ENCODE results near the gene CTSD.

The CTSD gene

GRCh38 chr11:1727096-1727690 lies 36.5 kb downstream of the CTSD start:
- DNase-seq: no peak

GRCh38 chr11:1719781-1720180 lies 43.9 kb downstream of the CTSD start:
- DNase-seq: no peak

GRCh38 chr11:1718326-1718725 lies 45.4 kb downstream of the CTSD start:
- DNase-seq: no peak

GRCh38 chr11:1717745-1718144 lies 46.0 kb downstream of the CTSD start:
- DNase-seq: no peak

GRCh38 chr11:1714908-1715885 lies 48.5 kb downstream of the CTSD start:
- no peak for DNase-seq

- no peak for DNase-seq
Observed at GRCh38 chr11:1708716-1709115, 55.0 kb downstream of the CTSD start.

GRCh38 chr11:1707751-1708150 lies 56.0 kb downstream of the CTSD start:
- DNase-seq: no peak

- DNase-seq: no peak
Observed at GRCh38 chr11:1706634-1707400, 56.9 kb downstream of the CTSD start.

GRCh38 chr11:1705126-1706052 lies 58.3 kb downstream of the CTSD start:
- DNase-seq: no peak

- no peak for DNase-seq
Observed at GRCh38 chr11:1703146-1703545, 60.6 kb downstream of the CTSD start.

Data from right hindlimb (tissue), 1 donor.